Mammary epithelial cell (primary cell): ENCODE data around the gene HSPBP1.

Source experiments
- EZH2 ChIP-seq: IDR thresholded peaks from 2 replicates; pipeline ENCODE4 v1.6.1; 2012; ENCODE audit warnings: low read length, inconsistent platforms, borderline replicate concordance
- TF ChIP-seq, protein P1 (sequence below), 2 donors: IDR thresholded peaks in 1 of 2; conservative IDR thresholded peaks in 1 of 2; 2 replicates each; pipeline ENCODE4 v1.5.1; 2011 to 2012; ENCODE audit warnings: inconsistent platforms in 2 of 2, low read length in 2 of 2, mild to moderate bottlenecking in 2 of 2, control low read depth in 1 of 2, low read depth in 1 of 2; ENCODE audit not compliant: insufficient read depth in 1 of 2; ENCODE audit errors: extremely low read depth in 1 of 2

DNA sequence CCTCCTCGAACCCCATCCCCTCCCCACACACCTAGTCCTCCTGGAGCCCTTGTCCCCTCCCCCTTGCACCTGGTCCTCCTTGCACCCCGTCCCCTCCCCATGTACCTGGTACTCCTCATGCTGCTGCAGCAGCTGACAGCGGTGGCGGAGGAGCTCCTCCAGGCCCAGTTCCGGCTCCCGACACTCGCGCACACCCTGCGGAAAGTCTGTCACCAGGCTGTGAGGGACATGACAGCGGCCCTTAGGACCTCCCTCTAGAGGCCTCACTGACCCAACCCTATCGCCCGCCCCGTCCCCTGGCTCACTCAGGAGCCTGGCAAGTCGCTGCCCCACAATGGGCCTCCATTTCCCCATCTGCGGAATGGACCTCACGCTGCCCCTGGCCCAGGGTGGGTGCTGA, 14.7 kb downstream of the HSPBP1 start:
- TF ChIP-seq, protein P1, sequence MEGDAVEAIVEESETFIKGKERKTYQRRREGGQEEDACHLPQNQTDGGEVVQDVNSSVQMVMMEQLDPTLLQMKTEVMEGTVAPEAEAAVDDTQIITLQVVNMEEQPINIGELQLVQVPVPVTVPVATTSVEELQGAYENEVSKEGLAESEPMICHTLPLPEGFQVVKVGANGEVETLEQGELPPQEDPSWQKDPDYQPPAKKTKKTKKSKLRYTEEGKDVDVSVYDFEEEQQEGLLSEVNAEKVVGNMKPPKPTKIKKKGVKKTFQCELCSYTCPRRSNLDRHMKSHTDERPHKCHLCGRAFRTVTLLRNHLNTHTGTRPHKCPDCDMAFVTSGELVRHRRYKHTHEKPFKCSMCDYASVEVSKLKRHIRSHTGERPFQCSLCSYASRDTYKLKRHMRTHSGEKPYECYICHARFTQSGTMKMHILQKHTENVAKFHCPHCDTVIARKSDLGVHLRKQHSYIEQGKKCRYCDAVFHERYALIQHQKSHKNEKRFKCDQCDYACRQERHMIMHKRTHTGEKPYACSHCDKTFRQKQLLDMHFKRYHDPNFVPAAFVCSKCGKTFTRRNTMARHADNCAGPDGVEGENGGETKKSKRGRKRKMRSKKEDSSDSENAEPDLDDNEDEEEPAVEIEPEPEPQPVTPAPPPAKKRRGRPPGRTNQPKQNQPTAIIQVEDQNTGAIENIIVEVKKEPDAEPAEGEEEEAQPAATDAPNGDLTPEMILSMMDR (conservative IDR thresholded peaks at IDR 0.05 in 1 of 2, IDR thresholded peaks at IDR 0.05 in 1 of 2; ENCODE audit: extremely low read depth in 1 of 2, insufficient read depth in 1 of 2, low read depth in 1 of 2, low read length in 2 of 2): no peak
- no peak for TF ChIP-seq EZH2
